Measurements from ENCODE around the gene CD177. TPM values are rescaled to one million over a fixed set of nuclear protein-coding genes. Genes with fewer than 3 reads are reported as not detected.

Gene CD177, protein sequence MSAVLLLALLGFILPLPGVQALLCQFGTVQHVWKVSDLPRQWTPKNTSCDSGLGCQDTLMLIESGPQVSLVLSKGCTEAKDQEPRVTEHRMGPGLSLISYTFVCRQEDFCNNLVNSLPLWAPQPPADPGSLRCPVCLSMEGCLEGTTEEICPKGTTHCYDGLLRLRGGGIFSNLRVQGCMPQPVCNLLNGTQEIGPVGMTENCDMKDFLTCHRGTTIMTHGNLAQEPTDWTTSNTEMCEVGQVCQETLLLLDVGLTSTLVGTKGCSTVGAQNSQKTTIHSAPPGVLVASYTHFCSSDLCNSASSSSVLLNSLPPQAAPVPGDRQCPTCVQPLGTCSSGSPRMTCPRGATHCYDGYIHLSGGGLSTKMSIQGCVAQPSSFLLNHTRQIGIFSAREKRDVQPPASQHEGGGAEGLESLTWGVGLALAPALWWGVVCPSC
- total RNA-seq (ENCODE audit: low replicate concordance), result 0.29 TPM in 1 of 2 replicates, not detected in the other
- long read RNA-seq, result 0 reads

- no peak for TF ChIP-seq CTCF (conservative IDR thresholded peaks at IDR 0.05)
- Mint-ChIP-seq H3K4me1 (ENCODE audit: unreplicated experiment) (no peaks in the 10 kb centered on the region), H3K4me3 (peak within 1 kb of the TSS; percentile 44), H3K27me3 (peaks cover 25% of the 10 kb centered on the region), H3K36me3 (no peaks in the 10 kb centered on the region), H3K27ac (no peak within 1 kb of the TSS), H3K9me3 (no peaks in the 10 kb centered on the region)
- no peak for DNase-seq (ENCODE audit: extremely low spot score, unreplicated experiment)
Measured at GRCh38 chr19:43353606-43354304, at the start of gene CD177. Gene CD177 (plus strand): TSS chr19:43353686. CDS start chr19:43353715, 29 bp downstream.

- Mint-ChIP-seq H3K36me3 (no peaks in the 10 kb centered on the region), H3K9me3 (peaks cover 4% of the 10 kb centered on the region), H3K4me1 (ENCODE audit: unreplicated experiment) (no peaks in the 10 kb centered on the region), H3K27ac (no peak overlapping the region), H3K4me3 (no peak overlapping the region), H3K27me3 (no peaks in the 10 kb centered on the region)
- no peak for DNase-seq (ENCODE audit: extremely low spot score, unreplicated experiment)
- TF ChIP-seq CTCF (conservative IDR thresholded peaks at IDR 0.05), result no peak
Measured at GRCh38 chr19:43305642-43306041, 47.8 kb upstream of the CD177 start.

DNA sequence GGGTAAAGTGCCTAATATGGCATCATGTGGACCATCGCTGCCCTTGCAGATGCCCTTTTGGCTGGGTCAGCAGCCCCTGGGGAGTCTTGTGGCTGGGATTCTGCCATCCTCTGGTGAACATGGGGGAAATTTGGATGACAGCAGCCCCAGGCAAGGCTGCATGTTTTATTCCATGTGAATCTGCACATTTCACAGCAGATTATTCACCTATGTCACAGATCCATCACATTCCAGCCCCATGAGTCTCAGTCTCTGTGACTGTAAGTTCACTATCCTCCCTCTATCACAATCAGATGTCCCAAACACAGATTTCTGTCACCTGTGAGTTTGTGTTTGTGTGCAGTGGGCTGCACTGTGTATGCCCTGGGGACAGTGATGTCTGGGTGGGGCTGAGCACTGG, 47.4 kb upstream of the CD177 start:
- H3K27me3 Mint-ChIP-seq, result no peaks in the 10 kb centered on the region
- peaks cover 4% of the 10 kb centered on the region for H3K9me3 Mint-ChIP-seq
- no peak for DNase-seq (ENCODE audit: extremely low spot score, unreplicated experiment)
- TF ChIP-seq CTCF (conservative IDR thresholded peaks at IDR 0.05), result no peak
- no peaks in the 10 kb centered on the region for H3K4me1 Mint-ChIP-seq (ENCODE audit: unreplicated experiment)
- no peak overlapping the region for H3K27ac Mint-ChIP-seq
- no peaks in the 10 kb centered on the region for H3K36me3 Mint-ChIP-seq
- H3K4me3 Mint-ChIP-seq, result no peak overlapping the region

GRCh38 chr19:43308244-43308815, 45.2 kb upstream of the CD177 start:
- no peak for DNase-seq (ENCODE audit: extremely low spot score, unreplicated experiment)
- no peak overlapping the region for H3K4me3 Mint-ChIP-seq
- no peak for TF ChIP-seq CTCF (conservative IDR thresholded peaks at IDR 0.05)
- H3K27ac Mint-ChIP-seq, result no peak overlapping the region
- H3K4me1 Mint-ChIP-seq (ENCODE audit: unreplicated experiment), result no peaks in the 10 kb centered on the region
- H3K9me3 Mint-ChIP-seq, result no peaks in the 10 kb centered on the region
- H3K36me3 Mint-ChIP-seq, result no peaks in the 10 kb centered on the region
- no peaks in the 10 kb centered on the region for H3K27me3 Mint-ChIP-seq

GRCh38 chr19:43309466-43309865, 44.0 kb upstream of the CD177 start:
- Mint-ChIP-seq H3K9me3 (no peaks in the 10 kb centered on the region), H3K4me1 (ENCODE audit: unreplicated experiment) (no peaks in the 10 kb centered on the region), H3K27me3 (no peaks in the 10 kb centered on the region), H3K27ac (no peak overlapping the region), H3K36me3 (no peaks in the 10 kb centered on the region), H3K4me3 (no peak overlapping the region)
- DNase-seq (ENCODE audit: extremely low spot score, unreplicated experiment), result no peak
- no peak for TF ChIP-seq CTCF (conservative IDR thresholded peaks at IDR 0.05)
